ENCODE measurements around the gene PRPS1L1.

The PRPS1L1 gene
- total RNA-seq: 0 reads per million in 3 donors

DNA sequence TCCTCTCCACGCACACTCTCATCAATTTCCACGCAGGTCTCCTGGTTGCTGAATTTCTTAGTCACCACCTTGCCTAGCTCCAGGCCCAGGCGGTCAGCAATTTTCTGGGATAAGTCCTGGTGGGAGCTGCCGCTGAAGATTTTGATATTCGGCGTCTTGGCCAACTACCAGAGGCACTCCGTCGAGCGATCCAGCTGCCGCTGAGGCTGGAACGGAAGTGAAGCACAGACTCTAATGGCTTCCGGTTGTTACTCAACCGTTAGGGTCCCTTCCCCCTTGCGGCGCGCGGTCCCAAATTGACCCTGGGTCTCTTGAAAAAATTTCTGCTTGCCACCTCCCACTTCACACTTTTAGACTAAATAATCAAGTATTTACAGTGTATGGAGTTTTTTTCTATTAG, at the start of gene PRPS1L1:
PRPS1L1 (minus strand) TSS at position 219 of the 400 bp plus-strand sequence.
- H3K27ac ChIP-seq (ENCODE audit: insufficient read depth, low read length, poor library complexity, severe bottlenecking): no peak within 1 kb of the TSS
- H3K4me3 ChIP-seq (ENCODE audit: insufficient read depth, low read depth, low read length, poor library complexity, severe bottlenecking): no peak within 1 kb of the TSS
- H3K27me3 ChIP-seq (replicated peaks; ENCODE audit: control insufficient read depth, insufficient read depth, low read length, poor library complexity, severe bottlenecking): no peaks in the 10 kb centered on the region
- no peaks in the 10 kb centered on the region for H3K4me1 ChIP-seq (ENCODE audit: control insufficient read depth, insufficient read depth, low read length, poor library complexity, severe bottlenecking)
- no peak for DNase-seq
- H3K9me3 ChIP-seq (ENCODE audit: control insufficient read depth, low read length): no peaks in the 10 kb centered on the region
- no peaks in the 10 kb centered on the region for H3K36me3 ChIP-seq (ENCODE audit: control insufficient read depth, insufficient read depth, low read length)

DNA sequence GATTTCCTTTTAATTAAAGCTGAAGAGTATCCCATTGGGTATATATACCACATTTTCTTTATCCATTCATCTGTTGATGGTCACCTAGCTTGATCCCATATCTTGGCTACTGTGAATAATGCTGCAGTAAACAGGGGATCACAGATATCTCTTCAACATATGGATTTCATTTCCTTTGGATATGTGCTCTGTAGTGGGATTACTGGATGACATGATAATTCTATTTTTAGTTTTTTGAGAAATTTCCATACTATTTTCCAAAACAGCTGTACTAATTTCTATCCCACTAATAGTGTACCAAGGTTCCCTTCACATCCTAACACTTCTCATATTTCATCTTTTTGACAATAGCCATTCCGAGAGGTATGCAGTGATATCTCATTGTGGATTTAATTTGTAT, 48.8 kb upstream of the PRPS1L1 start:
- no peak overlapping the region for H3K4me3 ChIP-seq (ENCODE audit: insufficient read depth, low read depth, low read length, poor library complexity, severe bottlenecking)
- H3K27ac ChIP-seq (ENCODE audit: insufficient read depth, low read length, poor library complexity, severe bottlenecking): no peak overlapping the region
- no peaks in the 10 kb centered on the region for H3K27me3 ChIP-seq (replicated peaks; ENCODE audit: control insufficient read depth, insufficient read depth, low read length, poor library complexity, severe bottlenecking)
- DNase-seq: no peak
- no peaks in the 10 kb centered on the region for H3K9me3 ChIP-seq (ENCODE audit: control insufficient read depth, low read length)
- H3K4me1 ChIP-seq (ENCODE audit: control insufficient read depth, insufficient read depth, low read length, poor library complexity, severe bottlenecking): no peaks in the 10 kb centered on the region
- H3K36me3 ChIP-seq (ENCODE audit: control insufficient read depth, insufficient read depth, low read length): no peaks in the 10 kb centered on the region

DNA sequence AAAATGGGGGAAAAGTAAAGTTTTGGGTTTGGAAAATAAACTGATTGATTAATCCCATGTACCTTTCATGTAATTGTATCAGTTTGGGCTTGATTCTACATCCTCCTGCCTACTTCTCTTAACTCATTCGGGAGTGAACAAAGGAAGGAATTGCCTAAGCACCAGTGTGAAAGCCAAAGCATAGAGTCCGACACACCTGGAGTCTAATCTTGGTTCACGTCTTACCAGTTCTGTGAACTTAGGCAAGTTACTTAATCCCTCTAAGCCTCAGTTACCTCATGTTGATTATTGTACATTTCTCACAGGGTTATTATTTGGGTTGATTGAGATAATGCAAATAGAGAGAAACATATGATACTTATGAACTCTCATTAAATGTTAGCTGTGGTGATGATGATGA, 41.1 kb upstream of the PRPS1L1 start:
- H3K4me3 ChIP-seq (ENCODE audit: insufficient read depth, low read depth, low read length, poor library complexity, severe bottlenecking): no peak overlapping the region
- no peak overlapping the region for H3K27ac ChIP-seq (ENCODE audit: insufficient read depth, low read length, poor library complexity, severe bottlenecking)
- H3K27me3 ChIP-seq (replicated peaks; ENCODE audit: control insufficient read depth, insufficient read depth, low read length, poor library complexity, severe bottlenecking): no peaks in the 10 kb centered on the region
- no peaks in the 10 kb centered on the region for H3K36me3 ChIP-seq (ENCODE audit: control insufficient read depth, insufficient read depth, low read length)
- H3K4me1 ChIP-seq (ENCODE audit: control insufficient read depth, insufficient read depth, low read length, poor library complexity, severe bottlenecking): no peaks in the 10 kb centered on the region
- no peak for DNase-seq
- H3K9me3 ChIP-seq (ENCODE audit: control insufficient read depth, low read length): no peaks in the 10 kb centered on the region

DNA sequence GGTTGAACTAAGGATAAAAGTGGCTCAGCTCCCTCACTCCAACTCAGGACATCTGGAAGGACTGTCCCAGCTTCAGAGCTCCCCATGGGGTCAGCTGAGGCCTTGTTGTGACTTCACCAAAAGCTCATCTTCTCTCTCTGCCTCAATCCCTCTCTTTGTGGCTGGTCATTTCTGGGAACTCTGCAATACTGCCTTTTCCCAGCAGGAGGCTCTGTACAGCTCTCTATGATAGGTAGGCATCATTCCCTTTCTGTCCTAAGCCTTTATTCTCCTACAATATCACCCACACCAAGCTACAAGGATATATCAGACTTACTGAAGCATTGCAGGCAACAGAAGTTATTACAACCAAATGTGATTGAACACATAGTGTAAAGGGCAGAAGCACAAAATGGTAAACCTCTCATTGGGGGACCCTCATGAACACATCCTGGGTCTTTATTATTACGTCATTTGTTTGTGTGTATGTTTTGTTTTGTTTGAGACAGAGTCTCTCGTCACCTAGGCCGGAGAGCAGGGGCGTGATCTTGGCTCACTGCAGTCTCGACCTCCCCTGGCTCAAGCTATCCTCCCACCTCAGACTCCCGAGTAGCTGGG, 36.7 kb upstream of the PRPS1L1 start:
- Histone ChIP-seq H3K4me3 (ENCODE audit: insufficient read depth, low read depth, low read length, poor library complexity, severe bottlenecking) (no peak overlapping the region), H3K36me3 (ENCODE audit: control insufficient read depth, insufficient read depth, low read length) (no peaks in the 10 kb centered on the region), H3K9me3 (ENCODE audit: control insufficient read depth, low read length) (no peaks in the 10 kb centered on the region), H3K27ac (ENCODE audit: insufficient read depth, low read length, poor library complexity, severe bottlenecking) (no peak overlapping the region), H3K4me1 (ENCODE audit: control insufficient read depth, insufficient read depth, low read length, poor library complexity, severe bottlenecking) (no peaks in the 10 kb centered on the region), H3K27me3 (replicated peaks; ENCODE audit: control insufficient read depth, insufficient read depth, low read length, poor library complexity, severe bottlenecking) (no peaks in the 10 kb centered on the region)
- DNase-seq: no peak

DNA sequence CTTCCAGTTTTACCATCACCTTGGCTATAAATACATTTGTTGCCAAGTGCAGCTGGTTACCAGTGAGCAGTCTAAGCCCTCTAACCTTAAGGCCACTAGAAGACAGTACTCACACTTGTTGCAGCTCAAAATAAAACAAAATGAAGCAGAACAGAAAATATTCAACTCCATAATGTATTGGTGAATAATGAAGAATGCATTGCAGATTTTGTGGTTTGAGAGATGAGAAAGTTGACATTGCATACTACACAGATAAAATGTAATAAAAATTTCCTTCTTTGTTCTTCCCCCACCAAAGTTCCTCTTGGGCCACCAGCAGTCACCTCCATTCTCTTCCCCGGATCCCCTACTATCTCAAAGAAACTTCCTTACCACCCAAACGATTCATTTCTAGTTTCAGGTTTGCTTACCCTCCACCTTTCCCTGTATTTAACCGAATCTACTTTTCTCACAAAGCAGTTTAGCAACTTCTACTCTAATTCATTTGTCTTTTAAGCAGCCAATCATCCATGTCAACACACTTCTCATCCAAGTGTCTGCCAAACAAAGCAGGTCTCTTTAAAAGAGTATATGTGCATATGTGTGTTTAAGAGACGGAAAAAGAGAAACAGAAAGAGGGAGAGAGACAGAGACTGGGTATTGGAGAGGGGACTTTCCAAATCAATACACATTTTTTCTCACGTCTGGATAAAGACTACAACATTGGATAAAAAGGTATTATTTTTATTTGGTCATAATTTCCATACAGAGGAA, 35.7 kb upstream of the PRPS1L1 start:
- DNase-seq: no peak
- no peaks in the 10 kb centered on the region for H3K27me3 ChIP-seq (replicated peaks; ENCODE audit: control insufficient read depth, insufficient read depth, low read length, poor library complexity, severe bottlenecking)
- H3K27ac ChIP-seq (ENCODE audit: insufficient read depth, low read length, poor library complexity, severe bottlenecking): no peak overlapping the region
- H3K36me3 ChIP-seq (ENCODE audit: control insufficient read depth, insufficient read depth, low read length): no peaks in the 10 kb centered on the region
- no peaks in the 10 kb centered on the region for H3K9me3 ChIP-seq (ENCODE audit: control insufficient read depth, low read length)
- H3K4me1 ChIP-seq (ENCODE audit: control insufficient read depth, insufficient read depth, low read length, poor library complexity, severe bottlenecking): no peaks in the 10 kb centered on the region
- no peak overlapping the region for H3K4me3 ChIP-seq (ENCODE audit: insufficient read depth, low read depth, low read length, poor library complexity, severe bottlenecking)

DNA sequence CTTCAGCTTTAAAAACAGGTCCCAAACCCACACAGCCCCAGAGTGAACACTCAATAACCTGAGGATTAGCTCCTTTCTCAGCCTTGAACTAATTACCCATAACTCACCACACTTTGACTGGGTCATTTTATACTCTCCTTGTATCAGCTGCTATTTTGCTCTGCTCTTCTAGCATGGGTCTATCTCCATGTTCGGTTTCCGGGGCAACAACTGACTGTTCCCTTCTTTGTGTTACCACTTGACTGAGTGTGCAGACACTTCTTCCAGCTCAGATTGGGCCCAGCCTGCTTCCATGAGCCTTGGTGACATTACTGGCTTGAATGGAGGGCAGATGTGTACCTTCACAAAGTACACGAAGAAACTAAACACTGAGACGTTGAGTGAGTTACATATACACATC, 31.5 kb upstream of the PRPS1L1 start:
- Histone ChIP-seq H3K36me3 (ENCODE audit: control insufficient read depth, insufficient read depth, low read length) (no peaks in the 10 kb centered on the region), H3K4me3 (ENCODE audit: insufficient read depth, low read depth, low read length, poor library complexity, severe bottlenecking) (no peak overlapping the region), H3K27me3 (replicated peaks; ENCODE audit: control insufficient read depth, insufficient read depth, low read length, poor library complexity, severe bottlenecking) (peaks cover 3% of the 10 kb centered on the region), H3K9me3 (ENCODE audit: control insufficient read depth, low read length) (no peaks in the 10 kb centered on the region), H3K27ac (ENCODE audit: insufficient read depth, low read length, poor library complexity, severe bottlenecking) (no peak overlapping the region), H3K4me1 (ENCODE audit: control insufficient read depth, insufficient read depth, low read length, poor library complexity, severe bottlenecking) (no peaks in the 10 kb centered on the region)
- no peak for DNase-seq

DNA sequence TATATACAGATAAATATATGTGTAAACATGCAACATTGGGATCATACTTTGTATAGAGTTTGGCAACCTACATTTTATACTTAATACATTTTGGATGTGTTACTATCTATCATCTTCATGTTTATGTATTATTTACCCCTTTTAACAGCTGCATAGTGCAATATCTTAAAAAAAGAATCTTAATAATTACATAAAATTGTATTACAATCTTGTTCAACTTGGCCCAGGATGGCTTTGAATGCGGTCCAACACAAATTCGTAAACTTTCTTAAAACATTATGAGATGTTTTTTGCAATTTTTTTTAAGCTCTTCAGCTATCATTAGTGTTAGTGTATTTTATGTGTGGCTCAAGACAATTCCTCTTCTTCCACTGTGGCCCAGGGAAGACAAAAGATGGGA, 26.3 kb upstream of the PRPS1L1 start:
- no peak overlapping the region for H3K27ac ChIP-seq (ENCODE audit: insufficient read depth, low read length, poor library complexity, severe bottlenecking)
- no peak for DNase-seq

DNA sequence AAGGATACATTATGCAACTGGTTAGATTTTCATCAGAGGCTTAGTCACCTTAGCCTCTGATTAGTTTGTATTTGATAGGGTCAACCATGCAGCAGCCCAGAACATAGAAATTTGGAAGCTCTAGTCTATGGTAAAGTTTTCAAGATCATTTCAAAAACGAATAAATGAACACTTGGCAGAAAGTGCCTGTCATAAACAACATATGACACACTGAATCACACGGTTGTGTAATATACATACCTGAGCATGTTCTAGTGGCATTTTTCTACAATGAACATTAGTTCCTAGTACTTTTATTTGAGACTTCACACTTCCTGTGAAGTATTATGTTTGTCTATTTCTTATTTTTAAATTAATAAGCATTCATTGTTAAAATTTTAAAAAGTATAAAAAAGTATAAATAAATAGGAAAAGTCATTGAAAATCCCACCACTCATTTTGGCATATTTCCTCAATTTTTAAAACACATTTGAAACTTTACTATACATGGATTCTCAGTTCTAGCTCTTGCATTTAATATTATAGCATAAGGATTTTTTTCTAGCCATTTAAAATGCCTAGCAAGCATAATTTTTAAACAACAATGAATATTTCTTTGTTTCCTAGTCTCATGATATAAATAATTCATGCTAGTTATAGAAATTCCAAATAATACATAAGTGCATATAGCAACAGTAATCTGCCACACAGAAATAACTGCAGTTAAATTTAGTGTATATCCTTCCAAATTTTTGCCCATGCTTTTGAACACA, 25.7 kb upstream of the PRPS1L1 start:
- Histone ChIP-seq H3K27me3 (replicated peaks; ENCODE audit: control insufficient read depth, insufficient read depth, low read length, poor library complexity, severe bottlenecking) (peaks cover 3% of the 10 kb centered on the region), H3K27ac (ENCODE audit: insufficient read depth, low read length, poor library complexity, severe bottlenecking) (no peak overlapping the region), H3K36me3 (ENCODE audit: control insufficient read depth, insufficient read depth, low read length) (no peaks in the 10 kb centered on the region), H3K4me1 (ENCODE audit: control insufficient read depth, insufficient read depth, low read length, poor library complexity, severe bottlenecking) (no peaks in the 10 kb centered on the region), H3K4me3 (ENCODE audit: insufficient read depth, low read depth, low read length, poor library complexity, severe bottlenecking) (no peak overlapping the region), H3K9me3 (ENCODE audit: control insufficient read depth, low read length) (no peaks in the 10 kb centered on the region)
- no peak for DNase-seq

More for the DNA sequence above, 26.3 kb upstream of the PRPS1L1 start:
- Histone ChIP-seq H3K4me1 (ENCODE audit: control insufficient read depth, insufficient read depth, low read length, poor library complexity, severe bottlenecking) (no peaks in the 10 kb centered on the region), H3K4me3 (ENCODE audit: insufficient read depth, low read depth, low read length, poor library complexity, severe bottlenecking) (no peak overlapping the region), H3K36me3 (ENCODE audit: control insufficient read depth, insufficient read depth, low read length) (no peaks in the 10 kb centered on the region), H3K27me3 (replicated peaks; ENCODE audit: control insufficient read depth, insufficient read depth, low read length, poor library complexity, severe bottlenecking) (peaks cover 3% of the 10 kb centered on the region), H3K9me3 (ENCODE audit: control insufficient read depth, low read length) (no peaks in the 10 kb centered on the region)

DNA sequence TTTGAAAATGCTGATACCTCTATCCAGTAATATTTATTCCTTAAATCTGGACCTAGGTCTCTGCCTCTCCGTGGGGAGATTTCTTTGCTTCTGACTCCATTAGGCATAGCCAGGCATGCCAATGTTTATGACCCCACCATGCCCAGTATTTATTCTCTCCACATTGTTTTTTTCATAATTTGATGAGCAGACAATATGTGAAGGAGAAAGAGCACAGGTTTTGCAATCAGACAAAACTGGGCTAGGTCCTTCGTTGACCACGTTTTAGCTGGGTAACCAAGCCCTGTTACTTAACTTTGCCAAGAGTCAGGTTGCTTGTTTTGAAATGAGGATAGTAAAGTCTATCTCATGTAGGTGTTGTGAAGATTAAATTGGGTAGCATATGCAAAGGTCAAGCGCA, 21.6 kb upstream of the PRPS1L1 start:
- DNase-seq: no peak
- H3K36me3 ChIP-seq (ENCODE audit: control insufficient read depth, insufficient read depth, low read length): no peaks in the 10 kb centered on the region
- H3K4me1 ChIP-seq (ENCODE audit: control insufficient read depth, insufficient read depth, low read length, poor library complexity, severe bottlenecking): no peaks in the 10 kb centered on the region
- no peak overlapping the region for H3K4me3 ChIP-seq (ENCODE audit: insufficient read depth, low read depth, low read length, poor library complexity, severe bottlenecking)
- H3K27ac ChIP-seq (ENCODE audit: insufficient read depth, low read length, poor library complexity, severe bottlenecking): no peak overlapping the region
- H3K27me3 ChIP-seq (replicated peaks; ENCODE audit: control insufficient read depth, insufficient read depth, low read length, poor library complexity, severe bottlenecking): no peaks in the 10 kb centered on the region
- H3K9me3 ChIP-seq (ENCODE audit: control insufficient read depth, low read length): no peaks in the 10 kb centered on the region

DNA sequence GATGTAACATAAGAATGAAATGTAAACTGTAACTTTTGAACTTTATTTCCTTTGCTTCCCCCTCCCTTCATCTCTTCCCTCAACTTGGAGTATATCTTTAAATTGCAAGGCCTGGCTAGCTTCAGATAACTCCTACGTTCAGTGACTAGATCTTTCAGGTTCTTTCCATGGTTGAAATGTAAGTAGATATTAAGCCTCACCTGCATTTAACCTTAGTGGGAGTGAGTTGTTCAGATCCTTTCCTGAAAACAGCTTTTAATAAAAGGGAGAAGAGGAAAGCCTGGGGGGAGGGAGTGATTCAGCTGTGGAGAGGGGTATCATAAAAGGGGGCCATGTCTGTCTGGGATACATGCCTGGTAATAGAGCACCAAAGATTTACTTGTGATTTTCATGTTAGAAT, 19.0 kb upstream of the PRPS1L1 start:
- no peaks in the 10 kb centered on the region for H3K27me3 ChIP-seq (replicated peaks; ENCODE audit: control insufficient read depth, insufficient read depth, low read length, poor library complexity, severe bottlenecking)

More for the DNA sequence above, 19.0 kb upstream of the PRPS1L1 start:
- Histone ChIP-seq H3K4me1 (ENCODE audit: control insufficient read depth, insufficient read depth, low read length, poor library complexity, severe bottlenecking) (no peaks in the 10 kb centered on the region), H3K36me3 (ENCODE audit: control insufficient read depth, insufficient read depth, low read length) (no peaks in the 10 kb centered on the region), H3K27ac (ENCODE audit: insufficient read depth, low read length, poor library complexity, severe bottlenecking) (no peak overlapping the region), H3K9me3 (ENCODE audit: control insufficient read depth, low read length) (no peaks in the 10 kb centered on the region), H3K4me3 (ENCODE audit: insufficient read depth, low read depth, low read length, poor library complexity, severe bottlenecking) (no peak overlapping the region)
- DNase-seq: no peak

All from effector memory CD4-positive, alpha-beta T cell (primary cell).